K562 (cell line): ENCODE results near the gene FYB1. TPM values are rescaled to one million over a fixed set of nuclear protein-coding genes. Genes with fewer than 3 reads are reported as not detected.

Experiments used
- ASH1L ChIP-seq: fragments of 450-650 bp; IDR thresholded peaks from 2 replicates; pipeline ENCODE4 v1.6.1; 2018; ENCODE audit warnings: borderline replicate concordance, mild to moderate bottlenecking, low read depth; ENCODE audit not compliant: partially characterized antibody
- CHD1 ChIP-seq: fragments of 200-600 bp; sonication (generic); IDR thresholded peaks from one replicate; pipeline ENCODE4 v1.6.1; 2012; ENCODE audit warnings: mild to moderate bottlenecking, moderate library complexity, low read length, inconsistent platforms
- CHD2 ChIP-seq: IDR thresholded peaks from 2 replicates; pipeline ENCODE4 v1.6.1; 2011; ENCODE audit warnings: low read depth, low read length
- DACH1 ChIP-seq: fragments of 450-650 bp; IDR thresholded peaks from 2 replicates; pipeline ENCODE4 v1.6.1; 2018; ENCODE audit not compliant: partially characterized antibody
- NR2F6 ChIP-seq: fragments of 450-650 bp; formaldehyde crosslinking; IDR thresholded peaks from 2 replicates; pipeline ENCODE4 v1.4.0; 2020; ENCODE audit warnings: mild to moderate bottlenecking
- NUFIP1 ChIP-seq: fragments of 450-650 bp; IDR thresholded peaks from 2 replicates; pipeline ENCODE4 v1.6.1; 2018; ENCODE audit not compliant: partially characterized antibody
- POLR2G ChIP-seq: fragments of 200-400 bp; formaldehyde crosslinking; IDR thresholded peaks from 2 replicates; pipeline ENCODE4 v1.6.1; 2017; ENCODE audit warnings: low read depth, mild to moderate bottlenecking, antibody characterized with exemption, low read length, moderate library complexity
- POLR2H ChIP-seq: IDR thresholded peaks from 2 replicates; pipeline ENCODE4 v1.6.1; 2016; ENCODE audit warnings: missing genetic modification characterization, low read depth, mild to moderate bottlenecking, control low read depth, missing compliant biosample characterization, moderate library complexity
- SAP30 ChIP-seq: fragments of 200-600 bp; sonication (generic); IDR thresholded peaks from 2 replicates; pipeline ENCODE4 v1.6.1; 2012; ENCODE audit warnings: borderline replicate concordance, low read depth, mild to moderate bottlenecking, moderate library complexity, low read length, control low read depth, inconsistent platforms; ENCODE audit not compliant: insufficient read depth, poor library complexity, severe bottlenecking
- SRSF1 ChIP-seq: fragments of 200-400 bp; formaldehyde crosslinking; IDR thresholded peaks from 2 replicates; pipeline ENCODE4 v1.6.1; 2017; ENCODE audit warnings: mild to moderate bottlenecking, low read depth, low read length, moderate library complexity
- SRSF9 ChIP-seq: fragments of 200-400 bp; formaldehyde crosslinking; IDR thresholded peaks from 2 replicates; pipeline ENCODE4 v1.6.1; 2017; ENCODE audit warnings: low read depth, low read length, borderline replicate concordance
- TBL1XR1 ChIP-seq, 2 experiments: IDR thresholded peaks; 2 replicates each; pipeline ENCODE4 v1.6.1; 2012; ENCODE audit warnings: improper control_type of control experiment in 2 of 2, low read length in 2 of 2, mild to moderate bottlenecking in 1 of 2
- TFAM ChIP-seq: fragments of 250-450 bp; sonication (Bioruptor Pico); conservative IDR thresholded peaks from 2 replicates; pipeline ENCODE4 v1.5.0; 2021; ENCODE audit warnings: mild to moderate bottlenecking, moderate library complexity
- YY1 ChIP-seq, 3 experiments: IDR thresholded peaks; 2 replicates each; pipeline ENCODE4 v1.6.1; 2011; ENCODE audit warnings: low read length in 2 of 3, mild to moderate bottlenecking in 2 of 3, moderate library complexity in 2 of 3, borderline replicate concordance in 1 of 3, control low read depth in 1 of 3, low read depth in 1 of 3; ENCODE audit not compliant: insufficient read depth in 3 of 3, insufficient replicate concordance in 2 of 3, control insufficient read depth in 1 of 3, insufficient read length in 1 of 3; ENCODE audit errors: extremely low read depth in 1 of 3
- ZFPM2 ChIP-seq: fragments of 250-450 bp; sonication (Bioruptor Pico); IDR thresholded peaks from 2 replicates; pipeline ENCODE4 v1.5.1; 2022; ENCODE audit warnings: mild to moderate bottlenecking
- ZNF407 ChIP-seq: fragments of 450-650 bp; IDR thresholded peaks from 2 replicates; pipeline ENCODE4 v1.6.1; 2016; ENCODE audit warnings: low read depth
- ZNF551 ChIP-seq: fragments of 250-450 bp; sonication (Bioruptor Pico); IDR thresholded peaks from 2 replicates; pipeline ENCODE4 v1.5.0; 2021; ENCODE audit warnings: mild to moderate bottlenecking, moderate library complexity
- ZSCAN29 ChIP-seq: fragments of 450-650 bp; IDR thresholded peaks from 2 replicates; pipeline ENCODE4 v1.6.1; 2017
- polyA plus RNA-seq, 8 experiments: library from polyadenylated mRNA; depleted of rRNA in 4 of 8; stranded (reverse) in 5 of 8; unstranded in 3 of 8; fragments of >200 nt; fragmentation: Nextera tagmentation in 2 of 8; fragmentation: Illumina TruSeq in 1 of 8; extraction: Ambion mirVana in 2 of 8; extraction: Trizol in 1 of 8; gene quantifications; 2 replicates each; pipeline versions ENCODE4 v1.2.1 to v1.2.3, GENCODE V29; 2011 to 2014; ENCODE audit warnings: inconsistent platforms in 1 of 8, missing spikeins in 1 of 8
- total RNA-seq, 7 experiments: library from RNA; depleted of rRNA in 6 of 7; stranded (reverse); fragments of >200 nt in 6 of 7; fragmentation: Illumina TruSeq in 2 of 7; extraction: Trizol in 2 of 7; gene quantifications; 2 replicates each; pipeline versions ENCODE4 v1.2.1 to v1.2.3, GENCODE V29; 2011 to 2021; ENCODE audit warnings: low replicate concordance in 1 of 7
- TF ChIP-seq, protein P1 (sequence below): fragments of 250-450 bp; sonication (Bioruptor Pico); IDR thresholded peaks from 2 replicates; pipeline ENCODE4 v1.5.0; 2021; ENCODE audit warnings: mild to moderate bottlenecking, borderline replicate concordance

The FYB1 gene
- total and polyA plus RNA-seq, 9 of the 15 experiments (the other 6 are each of a cell fraction or from before 2014, with no cell fraction given), result 4.7 to 31.5 (median 9.7) TPM

- TF ChIP-seq ASH1L (no peak), SAP30 (no peak), TFAM (CRISPR knock-in tag) (no peak), ZFPM2 (no peak), ZNF551 (CRISPR knock-in tag) (no peak), TBL1XR1 (IDR thresholded peaks at IDR 0.05; ENCODE audit: low read length in 2 of 2) (no peak), ZNF407 (no peak), ZSCAN29 (no peak), SRSF9 (no peak), CHD2 (no peak), SRSF1 (no peak), NUFIP1 (no peak), POLR2H (peak; percentile 67), POLR2G (no peak), CHD1 (no peak), DACH1 (no peak), YY1 (IDR thresholded peaks at IDR 0.05; ENCODE audit: borderline replicate concordance in 1 of 3, control insufficient read depth in 1 of 3, extremely low read depth in 1 of 3, insufficient read depth in 3 of 3, insufficient read length in 1 of 3, insufficient replicate concordance in 2 of 3, low read depth in 1 of 3, low read length in 2 of 3) (peak; percentile 44 to 95 (median 77)), NR2F6 (CRISPR knock-in tag) (no peak)
- TF ChIP-seq, protein P1, sequence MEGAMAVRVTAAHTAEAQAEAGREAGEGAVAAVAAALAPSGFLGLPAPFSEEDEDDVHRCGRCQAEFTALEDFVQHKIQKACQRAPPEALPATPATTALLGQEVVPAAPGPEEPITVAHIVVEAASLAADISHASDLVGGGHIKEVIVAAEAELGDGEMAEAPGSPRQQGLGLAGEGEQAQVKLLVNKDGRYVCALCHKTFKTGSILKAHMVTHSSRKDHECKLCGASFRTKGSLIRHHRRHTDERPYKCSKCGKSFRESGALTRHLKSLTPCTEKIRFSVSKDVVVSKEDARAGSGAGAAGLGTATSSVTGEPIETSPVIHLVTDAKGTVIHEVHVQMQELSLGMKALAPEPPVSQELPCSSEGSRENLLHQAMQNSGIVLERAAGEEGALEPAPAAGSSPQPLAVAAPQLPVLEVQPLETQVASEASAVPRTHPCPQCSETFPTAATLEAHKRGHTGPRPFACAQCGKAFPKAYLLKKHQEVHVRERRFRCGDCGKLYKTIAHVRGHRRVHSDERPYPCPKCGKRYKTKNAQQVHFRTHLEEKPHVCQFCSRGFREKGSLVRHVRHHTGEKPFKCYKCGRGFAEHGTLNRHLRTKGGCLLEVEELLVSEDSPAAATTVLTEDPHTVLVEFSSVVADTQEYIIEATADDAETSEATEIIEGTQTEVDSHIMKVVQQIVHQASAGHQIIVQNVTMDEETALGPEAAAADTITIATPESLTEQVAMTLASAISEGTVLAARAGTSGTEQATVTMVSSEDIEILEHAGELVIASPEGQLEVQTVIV (CRISPR knock-in tag), result no peak
Measured at GRCh38 chr5:39158127-39158593, 61.2 kb downstream of the FYB1 start (continued).
